HG03025 (cell line): Measurements from ENCODE around the gene DHH.
"Not testable (repeated sequence)": the region's sequence is repeated elsewhere in the genome, so short reads cannot be mapped to it uniquely, and the experiment has no call there.

ENCODE experiments used
- ATAC-seq: cut with Tn5 transposase; IDR thresholded peaks from one replicate; pipeline ENCODE4 v1.9.1; 2021; ENCODE audit warnings: mild to moderate bottlenecking, moderate library complexity; ENCODE audit not compliant: unreplicated experiment, low FRiP score

The DHH gene

DNA sequence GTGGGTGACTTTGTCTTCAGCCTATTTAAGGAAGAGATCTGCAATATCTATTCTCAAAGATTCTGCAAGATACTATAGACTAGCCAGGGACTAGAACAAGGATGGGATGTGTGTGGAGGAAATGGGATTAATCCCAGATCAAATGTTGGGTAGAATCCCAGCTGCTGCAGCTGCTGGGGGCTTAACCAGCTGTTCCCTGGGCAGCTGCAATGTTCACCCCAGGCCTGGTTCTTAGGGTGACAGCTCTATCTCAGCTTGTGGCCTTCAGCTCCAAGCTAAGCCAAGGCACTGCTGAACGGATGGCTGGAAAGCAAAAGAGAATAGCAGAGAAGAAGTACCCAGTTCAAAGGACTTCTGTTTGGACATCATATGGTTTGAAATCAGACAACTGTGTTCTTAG is 14.8 kb downstream of the DHH start:
- no peak for ATAC-seq

DNA sequence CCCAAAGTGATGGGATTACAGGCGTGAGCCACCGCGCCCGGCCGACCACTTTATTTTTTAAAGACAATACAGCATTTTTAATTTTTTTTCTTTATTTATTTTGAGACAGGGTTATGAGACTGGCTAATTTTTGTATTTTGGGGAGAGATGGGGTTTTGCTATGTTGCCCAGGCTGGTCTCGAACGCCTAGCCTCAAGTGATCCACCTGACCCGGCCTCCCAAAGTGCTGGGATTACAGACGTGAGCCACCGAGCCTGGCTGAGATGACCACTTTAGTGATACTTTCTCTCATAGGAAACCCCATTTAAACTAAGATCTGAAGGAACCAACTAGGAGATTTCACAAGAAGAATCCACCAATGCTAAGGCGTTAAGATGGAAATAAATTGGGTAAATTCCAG is 23.6 kb downstream of the DHH start:
- ATAC-seq: no peak

DNA sequence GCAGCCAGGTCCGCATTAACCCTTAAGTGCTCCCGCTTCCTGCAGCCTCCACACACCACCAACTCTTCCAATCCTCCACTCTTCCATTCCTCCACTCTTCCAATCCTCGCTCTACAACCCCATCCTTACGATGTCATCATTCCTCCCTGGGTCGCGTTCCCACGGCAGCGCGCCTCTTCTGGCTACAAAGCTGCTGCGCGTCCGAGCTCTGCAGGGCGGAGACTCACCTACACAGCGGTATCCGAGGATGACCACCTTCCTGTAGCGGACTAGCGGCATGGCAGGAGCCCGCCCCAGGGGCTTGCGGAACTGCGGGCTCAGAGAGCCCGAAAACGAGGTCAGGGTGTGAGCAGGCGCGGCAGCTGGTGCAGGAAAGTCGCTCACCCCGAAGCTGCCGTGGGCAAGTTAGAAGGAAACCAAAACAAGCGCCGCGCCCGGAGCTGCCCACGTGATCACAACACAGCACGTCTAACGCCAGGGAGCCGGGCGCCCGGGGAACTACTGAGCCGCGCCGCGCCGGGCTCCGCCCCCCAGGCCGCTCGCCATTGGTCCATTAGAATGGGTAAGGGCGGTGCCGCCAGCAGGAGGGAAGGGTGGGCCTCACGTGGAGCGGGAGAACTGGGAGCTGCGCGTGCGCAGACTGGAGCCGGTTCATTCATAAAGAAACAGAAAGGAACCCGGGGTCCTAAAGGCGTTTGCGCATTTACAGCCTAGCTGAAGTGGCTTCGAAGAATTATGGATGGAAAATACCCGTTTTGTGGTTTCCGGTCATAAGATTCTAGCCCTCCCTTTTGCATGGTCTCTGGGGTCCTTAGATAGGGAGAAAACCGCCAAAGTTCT is 24.9 kb downstream of the DHH start, which contains the start of gene RHEBL1:
Gene RHEBL1 (minus strand): TSS at position 473 of the 840 bp plus-strand sequence. CDS start 194 bp downstream, at position 279.
- ATAC-seq: peak; percentile 97

DNA sequence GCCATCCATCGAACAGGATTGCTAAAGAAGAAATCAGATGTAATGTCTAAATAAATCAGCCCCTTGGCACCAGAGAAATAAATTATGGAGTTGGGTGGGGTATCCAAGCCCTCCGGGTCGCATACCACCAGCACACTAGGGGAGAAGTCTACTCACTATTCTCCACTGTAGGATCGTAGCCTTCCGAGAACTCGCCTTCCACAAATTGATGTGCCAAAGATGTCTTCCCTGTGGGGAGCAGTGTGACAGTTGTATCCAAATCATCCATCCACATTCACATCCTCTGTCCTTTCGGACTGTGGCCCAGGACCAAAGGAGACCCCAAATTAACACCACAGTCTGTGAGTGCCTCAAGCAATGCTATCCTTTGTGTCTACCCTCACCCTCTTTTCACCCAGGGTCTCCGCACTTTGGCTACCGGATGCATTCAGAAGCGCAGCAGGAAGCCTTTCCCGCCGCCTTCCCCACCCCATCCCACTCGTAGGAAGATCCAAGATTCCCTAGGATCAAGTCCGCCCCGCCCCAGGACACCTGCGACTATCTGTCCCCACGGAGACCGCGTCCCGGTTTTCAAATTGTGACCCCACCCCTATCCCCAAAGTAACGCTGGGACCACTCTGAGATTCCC is 25.6 kb downstream of the DHH start:
- ATAC-seq: no peak

DNA sequence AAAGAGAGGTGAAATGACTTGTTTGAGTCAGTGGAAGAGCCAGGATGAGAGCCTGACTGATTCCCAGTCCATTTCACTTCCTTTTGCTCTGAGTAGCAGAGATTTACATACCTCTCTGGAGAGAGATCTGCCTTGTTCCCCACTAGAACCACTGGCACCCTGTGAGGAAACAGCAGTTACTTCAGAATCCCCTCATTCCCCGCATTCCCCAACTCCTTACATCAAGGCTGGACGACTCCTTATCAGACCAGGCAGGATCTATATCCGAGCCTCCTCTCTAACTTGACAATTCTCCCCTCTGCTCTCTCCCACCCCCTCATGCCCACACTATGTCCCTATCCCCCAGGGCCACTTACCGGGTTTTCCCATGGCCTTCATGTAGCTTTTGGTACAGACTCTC is 28.5 kb downstream of the DHH start:
- ATAC-seq: no peak

DNA sequence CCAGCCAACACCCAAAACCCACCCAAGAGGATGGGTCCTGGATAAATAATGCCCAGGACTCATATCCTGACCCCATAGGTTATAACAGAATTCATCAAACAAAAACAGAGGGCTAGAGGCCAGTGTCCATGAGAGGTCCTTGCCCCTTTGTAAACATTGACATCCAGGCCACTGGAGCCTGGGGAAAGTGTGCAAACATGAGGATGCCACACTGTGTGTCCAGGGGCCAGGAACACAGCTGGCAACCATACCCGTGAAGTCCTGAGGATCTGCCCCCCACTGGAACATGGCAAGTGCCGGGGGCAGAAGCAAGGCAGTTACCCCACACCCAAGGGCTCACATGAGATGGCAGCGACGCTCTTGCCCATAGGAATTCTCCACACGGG is 29.8 kb downstream of the DHH start:
- no peak for ATAC-seq

DNA sequence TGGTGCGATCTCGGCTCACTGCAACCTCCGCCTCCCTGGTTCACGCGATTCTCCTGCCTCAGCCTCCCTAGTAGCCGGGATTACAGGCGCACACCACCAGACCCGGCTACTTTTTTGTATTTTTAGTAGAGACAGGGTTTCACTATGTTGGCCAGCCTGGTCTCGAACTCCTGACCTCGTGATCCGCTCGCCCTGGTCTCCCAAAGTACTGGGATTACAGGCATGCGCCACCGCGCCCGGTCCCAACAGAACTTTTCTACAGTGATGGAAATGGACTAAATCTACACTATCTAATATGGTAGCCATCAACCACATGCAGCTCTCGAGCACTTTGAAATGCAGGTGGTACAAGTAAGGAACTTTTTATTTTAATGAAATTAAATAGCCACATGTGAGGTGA is 32.7 kb downstream of the DHH start:
- not testable (repeated sequence) for ATAC-seq

DNA sequence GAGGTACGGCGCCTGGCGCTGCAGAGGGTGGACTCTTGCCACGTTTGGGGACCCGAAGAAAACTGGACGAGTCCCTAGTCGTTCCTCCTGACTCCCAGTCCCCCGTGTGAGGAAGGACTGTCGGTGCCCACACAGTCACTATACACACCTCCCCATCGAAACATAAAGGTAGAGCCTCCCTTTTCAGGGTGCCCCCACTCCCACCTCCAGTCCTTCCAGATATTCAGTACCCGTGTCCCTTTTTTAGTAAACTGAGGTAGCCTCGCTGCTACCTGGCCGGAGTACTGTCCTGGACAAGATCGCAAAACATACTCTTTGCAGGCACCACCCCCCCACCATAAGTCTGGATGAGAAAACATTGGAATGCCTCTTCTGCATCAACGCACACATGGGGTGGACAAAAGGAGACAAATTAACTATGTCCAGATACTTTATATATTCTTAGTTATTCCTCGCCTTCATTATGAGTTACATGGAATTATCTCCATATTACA is 33.4 kb downstream of the DHH start:
- peak; percentile 17 for ATAC-seq

DNA sequence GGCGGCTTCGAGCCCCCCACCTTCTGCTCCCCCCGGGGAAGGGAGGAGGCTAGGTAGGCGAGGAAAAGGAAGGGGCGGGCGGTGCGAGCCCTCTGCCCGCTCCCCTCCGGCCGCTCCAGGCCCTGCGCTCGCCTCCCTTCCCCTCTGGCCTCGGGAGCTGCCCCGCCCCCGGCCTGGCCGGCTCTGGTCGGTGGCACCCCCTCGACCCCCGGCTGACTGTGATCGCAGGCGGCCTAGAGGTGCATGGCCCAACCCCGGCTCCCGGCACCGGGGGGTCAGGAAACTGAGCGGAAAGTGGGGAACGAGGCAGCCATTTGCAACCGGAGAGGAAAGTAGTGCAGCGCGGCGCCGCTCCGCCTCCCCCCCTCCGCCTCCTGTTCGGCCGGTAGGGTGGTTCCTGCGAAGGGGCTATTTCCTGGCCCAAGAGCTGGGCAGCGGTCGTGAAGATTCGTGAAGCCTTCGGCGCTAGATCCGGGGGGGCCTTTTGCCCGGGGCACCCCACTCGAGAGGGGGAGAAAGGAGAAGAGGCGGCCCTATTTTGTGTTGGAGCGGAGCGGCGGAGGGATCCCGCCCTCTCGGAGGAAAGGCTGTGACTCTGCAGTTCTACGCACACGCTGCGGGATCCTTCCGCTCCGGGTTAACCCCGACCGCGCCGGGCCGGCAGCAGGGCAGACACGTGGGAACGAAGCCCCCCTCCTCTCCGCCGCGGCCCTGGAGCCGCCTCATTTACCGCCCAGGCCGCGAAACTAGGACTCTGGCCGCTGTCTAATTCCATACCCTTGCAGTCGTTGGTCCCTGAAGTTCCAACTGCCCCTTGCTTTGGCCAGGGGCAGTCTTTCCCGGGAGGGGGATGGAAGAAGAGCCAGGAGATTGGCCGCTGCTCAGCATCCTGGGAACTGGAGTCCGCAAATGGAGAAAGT is 34.1 kb downstream of the DHH start, which contains the start of gene KMT2D:
Gene KMT2D (minus strand): TSS at position 558 of the 920 bp plus-strand sequence. CDS start 5,470 bp downstream, outside the sequence.
- ATAC-seq: peak; percentile 43

DNA sequence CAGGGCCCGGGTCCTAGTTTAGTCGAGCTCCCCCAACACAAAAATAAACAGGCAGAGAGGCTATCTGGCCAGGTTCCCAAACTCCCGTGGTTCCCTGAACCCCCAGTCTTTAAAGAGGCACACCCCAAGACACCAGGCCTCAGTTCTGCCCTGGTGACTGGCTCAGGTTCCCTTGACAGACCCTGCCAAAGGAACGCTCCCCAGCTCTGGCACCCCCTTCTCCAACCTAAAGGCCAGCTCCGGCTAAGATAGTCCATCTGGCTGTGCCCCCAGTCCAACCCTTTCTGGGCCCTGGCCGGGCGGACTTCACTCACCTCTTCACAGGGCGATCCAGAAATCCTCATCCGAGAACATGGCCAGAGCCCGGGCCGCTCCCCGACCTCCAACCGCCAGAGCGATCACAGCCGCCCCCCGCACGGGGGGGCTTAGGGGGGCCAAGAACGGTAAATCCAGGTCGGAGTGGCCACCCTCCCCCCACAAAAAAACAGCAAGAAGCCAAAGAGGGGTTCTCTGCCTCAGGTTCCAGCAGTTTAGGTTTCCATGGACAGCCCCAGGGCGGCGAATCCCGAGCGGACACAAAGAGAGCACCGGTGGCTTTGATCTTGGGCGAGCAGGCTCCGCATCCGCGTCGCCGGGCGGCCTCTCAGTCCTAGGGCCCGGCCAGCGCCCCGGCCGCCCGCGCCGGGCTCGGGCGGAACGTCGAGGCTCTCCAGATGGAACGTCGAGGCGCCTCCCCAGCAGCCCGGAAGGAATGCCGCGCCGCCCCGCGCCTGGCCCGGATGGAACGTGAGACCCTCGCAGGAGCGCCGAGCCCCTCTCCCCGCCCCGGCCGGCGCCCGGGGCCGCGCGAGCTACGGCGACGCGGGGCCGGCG is 35.1 kb downstream of the DHH start:
- peak; percentile 9 for ATAC-seq

DNA sequence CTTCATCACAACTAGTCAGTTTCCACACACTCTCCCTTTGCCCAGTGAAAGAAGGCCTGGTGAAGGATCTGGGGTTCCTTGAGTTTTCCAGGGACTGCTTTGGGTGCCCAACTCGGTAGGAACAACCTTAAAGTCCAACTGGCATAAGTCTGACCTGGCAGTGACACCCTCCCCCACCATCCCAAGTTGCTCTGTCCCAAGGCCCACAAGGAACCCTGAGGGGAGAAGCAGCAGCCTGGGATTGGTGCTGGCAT is 35.6 kb downstream of the DHH start:
- ATAC-seq: no peak

DNA sequence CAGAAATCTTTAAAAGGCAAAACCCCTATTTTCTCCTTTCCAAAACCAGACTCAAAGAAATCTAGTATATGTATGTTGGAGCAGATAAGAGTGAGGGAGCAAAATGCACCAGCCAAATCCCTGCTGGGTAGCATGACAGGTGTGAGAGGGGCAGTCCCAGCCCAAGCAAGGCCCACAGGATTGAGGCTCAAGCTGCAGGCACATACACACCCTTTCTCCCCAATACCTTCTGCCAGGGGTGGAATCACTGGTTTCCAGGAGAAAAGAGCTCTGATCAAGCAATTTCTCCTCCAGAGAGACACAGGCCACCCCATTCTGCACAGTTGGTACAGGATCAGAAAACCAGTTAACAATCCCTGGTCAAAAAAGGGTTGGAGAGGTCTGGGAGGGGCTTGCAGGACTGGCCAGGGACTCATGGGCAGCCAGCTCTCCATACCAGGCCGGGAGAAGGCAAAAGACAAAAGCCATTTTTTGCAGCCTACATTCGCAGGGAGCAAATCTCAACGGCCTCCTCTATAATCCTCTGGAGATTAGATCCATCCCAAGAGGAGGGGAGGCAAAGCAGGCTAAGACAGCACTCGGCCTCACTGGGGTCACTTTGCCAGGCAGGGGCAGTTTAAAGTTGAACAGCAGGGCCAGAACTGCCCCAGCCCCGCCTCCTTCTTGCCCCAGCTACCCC is 36.1 kb downstream of the DHH start:
- ATAC-seq: no peak

DNA sequence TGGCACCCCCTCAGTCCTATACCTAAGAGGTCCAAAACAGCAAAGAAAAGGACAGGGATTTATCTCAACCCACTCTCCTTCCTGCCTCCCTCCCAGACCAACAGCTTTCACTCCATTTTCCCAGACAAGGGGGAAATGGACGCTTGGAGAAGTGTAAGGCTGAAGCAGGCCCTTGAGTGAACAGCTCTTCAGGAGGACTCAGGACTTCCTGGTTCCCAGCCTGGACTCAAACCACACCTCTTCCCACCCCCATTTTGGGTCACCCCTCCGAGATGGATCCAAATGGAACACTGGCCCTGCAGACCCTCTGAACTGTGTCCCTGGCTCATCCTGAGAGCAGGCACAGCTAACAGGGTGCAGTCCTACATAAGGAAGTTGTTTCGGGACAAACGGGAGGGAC is 36.7 kb downstream of the DHH start:
- no peak for ATAC-seq

DNA sequence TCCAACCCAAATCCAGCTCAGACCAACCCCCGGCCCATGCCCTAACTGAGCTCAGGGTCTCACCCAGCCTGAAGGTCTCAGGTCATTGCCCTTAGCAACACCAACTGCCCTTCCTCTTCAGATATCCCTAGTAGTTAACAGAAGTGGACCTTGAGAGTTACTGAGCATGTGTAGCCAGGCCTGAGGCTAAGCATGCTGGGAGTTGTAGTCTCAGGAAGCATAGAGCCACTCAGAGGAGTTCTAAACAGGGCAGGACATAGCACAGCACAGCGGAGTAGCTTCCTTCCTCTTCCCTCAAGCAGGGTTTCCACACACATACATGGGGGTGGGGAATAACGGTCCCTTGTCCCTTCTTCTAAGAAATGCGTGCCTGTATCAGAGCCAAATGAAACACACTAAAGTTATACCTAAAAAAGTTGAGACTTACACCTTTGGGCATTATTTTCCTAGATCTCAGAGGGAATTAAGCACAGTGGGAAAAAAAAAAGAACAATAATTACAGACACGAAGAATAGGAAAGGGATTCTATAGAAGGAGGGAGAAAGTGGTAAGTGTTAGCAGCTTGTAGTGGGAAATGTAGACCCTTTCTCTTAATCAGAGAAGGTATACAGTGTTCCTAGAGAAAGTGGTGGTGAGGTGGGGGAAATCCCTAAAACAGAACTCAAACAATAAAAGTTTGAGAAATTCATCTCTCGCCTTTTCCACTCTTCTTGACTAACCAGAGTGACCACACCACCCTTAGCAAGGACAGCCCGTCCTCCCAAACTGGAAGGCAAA is 38.4 kb downstream of the DHH start:
- ATAC-seq: peak; percentile 50

DNA sequence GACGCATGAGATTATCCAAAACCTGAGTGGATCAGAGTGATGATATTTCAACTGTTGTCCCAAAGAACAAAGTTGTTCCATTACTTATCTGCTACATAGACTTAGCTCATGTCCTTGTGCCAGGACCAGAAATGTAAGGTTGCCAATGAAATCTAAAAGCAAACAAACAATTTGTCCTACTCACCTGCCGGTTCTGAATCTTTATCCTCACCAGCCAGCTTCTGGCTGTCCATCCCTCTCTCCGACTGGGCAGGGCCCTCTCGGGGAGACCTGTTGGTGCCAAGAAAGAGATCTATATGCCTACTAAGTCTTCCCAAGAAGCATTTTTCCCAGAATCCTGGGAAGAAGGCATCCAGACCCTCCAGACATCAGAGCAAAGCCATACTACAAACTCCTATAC is 39.5 kb downstream of the DHH start:
- no peak for ATAC-seq

DNA sequence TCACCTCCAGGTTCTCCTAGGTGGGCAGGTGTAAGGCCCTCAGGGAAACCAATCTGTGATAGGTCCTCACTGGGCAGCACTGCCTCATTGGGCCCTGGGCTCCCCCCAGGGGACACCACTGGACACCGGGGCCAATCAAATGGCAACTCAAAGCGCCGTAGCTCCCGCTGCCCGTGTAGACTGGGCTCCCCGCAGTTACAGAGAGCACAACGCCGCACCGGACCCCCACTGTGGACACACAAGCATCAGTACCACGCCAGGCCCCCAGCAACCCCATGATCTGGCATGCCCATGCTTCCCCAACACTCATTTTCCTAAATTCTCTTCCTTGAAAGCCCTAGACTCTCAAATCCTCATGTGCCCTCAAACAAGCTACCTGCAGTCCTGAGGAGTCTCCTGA is 40.1 kb downstream of the DHH start:
- ATAC-seq: no peak

DNA sequence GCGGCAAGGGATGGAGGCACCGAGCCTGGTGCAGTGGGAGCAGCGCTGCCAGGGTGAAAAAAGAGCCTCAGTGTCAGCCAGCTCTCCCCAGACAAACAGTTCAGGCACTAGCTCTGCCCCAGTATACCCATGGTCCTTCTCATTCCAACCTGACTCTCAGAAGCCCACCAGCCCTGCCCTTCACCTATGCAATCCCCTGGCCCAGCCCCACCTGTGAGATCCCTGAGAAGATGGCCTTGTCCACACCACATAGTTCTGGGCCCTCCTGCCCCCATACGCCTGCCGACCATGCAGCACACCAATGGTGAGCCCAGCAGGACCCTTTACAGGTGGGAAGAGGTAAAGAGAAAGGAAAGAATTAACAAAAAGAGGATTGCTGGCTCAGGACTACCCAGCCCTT is 40.5 kb downstream of the DHH start:
- ATAC-seq: no peak

DNA sequence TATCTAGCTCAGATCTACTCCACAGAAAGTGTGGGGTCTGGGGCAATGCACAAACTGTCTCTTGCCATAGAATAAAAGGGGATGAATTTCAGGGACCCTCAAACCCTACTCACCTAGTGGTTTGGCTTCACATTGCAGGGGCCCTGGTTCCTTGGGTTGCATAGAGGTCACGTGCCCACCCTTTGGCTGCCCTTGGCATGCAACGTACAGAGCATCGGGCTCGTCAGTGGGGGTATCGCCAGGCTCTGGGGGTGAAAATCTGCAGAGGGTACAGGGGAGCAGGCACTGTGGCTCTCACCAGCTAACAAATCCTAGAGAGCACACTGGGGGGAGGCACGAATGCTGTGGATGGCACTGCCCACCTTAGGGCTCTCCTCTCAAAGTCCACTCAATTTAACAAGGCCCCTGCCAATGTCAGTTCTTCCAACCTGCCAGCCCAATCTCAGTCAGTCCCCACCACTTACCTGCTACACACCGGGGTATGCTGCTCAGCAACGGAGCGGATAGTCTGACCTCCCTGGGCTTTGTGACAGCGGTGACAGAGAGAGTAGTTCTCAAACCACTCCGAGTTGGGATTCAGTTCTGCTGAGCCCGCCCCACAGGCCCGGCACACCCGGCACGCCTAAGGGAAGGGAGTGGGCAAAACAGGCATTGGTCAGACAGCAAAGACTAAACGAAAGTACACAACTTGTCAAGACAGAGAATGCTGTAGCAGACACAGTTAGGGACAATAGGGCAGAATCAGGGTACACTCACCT is 42.0 kb downstream of the DHH start:
- ATAC-seq: no peak
